Stimulated activated memory B cell treated with anti-CD40 and anti-IgM and Interleukin-4, amounts not matched to agents 10 μg/mL and 1 μg/mL and 100 μg/mL, for 72 hours (primary cell): Measurements from ENCODE around the gene KRT84.
"Not testable (repeated sequence)": the region's sequence is repeated elsewhere in the genome, so short reads cannot be mapped to it uniquely, and the experiment has no call there.

ENCODE experiments used
- ATAC-seq: fragments of 150-1000 bp; cut with Tn5 transposase; 2 replicates; pipeline ENCODE4 v1.10.0; 2021
- H3K27ac Mint-ChIP-seq: one replicate; pipeline ENCODE4 v1.8.0; 2022; ENCODE audit warnings: mild to moderate bottlenecking, mixed read lengths
- H3K27me3 Mint-ChIP-seq: one replicate; pipeline ENCODE4 v1.8.0; 2022; ENCODE audit warnings: mixed read lengths
- H3K36me3 Mint-ChIP-seq: one replicate; pipeline ENCODE4 v1.8.0; 2022; ENCODE audit warnings: mixed read lengths
- H3K4me1 Mint-ChIP-seq: one replicate; pipeline ENCODE4 v1.8.0; 2022; ENCODE audit warnings: mixed read lengths
- H3K4me3 Mint-ChIP-seq: one replicate; pipeline ENCODE4 v1.8.0; 2022; ENCODE audit warnings: mild to moderate bottlenecking, moderate library complexity, mixed read lengths
- H3K9me3 Mint-ChIP-seq: one replicate; pipeline ENCODE4 v1.8.0; 2022; ENCODE audit warnings: mixed read lengths

Gene KRT84

GRCh38 chr12:52351196-52352059 is 34.0 kb downstream of the KRT84 start:
- no peak overlapping the region for H3K4me3 Mint-ChIP-seq
- H3K36me3 Mint-ChIP-seq: no peaks in the 10 kb centered on the region
- H3K27me3 Mint-ChIP-seq: peaks cover 17% of the 10 kb centered on the region
- H3K9me3 Mint-ChIP-seq: no peaks in the 10 kb centered on the region
- no peak for ATAC-seq
- H3K27ac Mint-ChIP-seq: no peak overlapping the region
- peaks cover 6% of the 10 kb centered on the region for H3K4me1 Mint-ChIP-seq

DNA sequence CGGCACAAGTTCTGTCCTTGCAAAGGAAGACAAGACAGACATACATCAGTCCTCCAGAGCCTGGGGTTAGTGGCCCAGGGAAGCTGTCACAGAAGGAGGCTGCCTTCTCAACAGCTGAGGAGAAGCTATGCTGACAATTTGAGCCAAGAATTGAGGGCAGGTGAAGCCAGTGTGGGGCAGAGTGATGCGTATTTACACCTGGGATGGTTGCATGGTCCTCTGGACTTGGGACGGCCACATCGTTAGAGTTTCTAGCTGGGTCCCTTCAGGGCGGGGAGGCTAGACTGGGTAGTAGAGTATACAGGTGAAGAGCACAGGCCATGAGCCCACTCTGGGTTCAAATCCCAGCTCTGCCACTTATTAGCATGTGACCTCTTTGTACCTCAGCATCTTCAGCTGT is 34.7 kb downstream of the KRT84 start:
- H3K9me3 Mint-ChIP-seq: no peaks in the 10 kb centered on the region
- peaks cover 17% of the 10 kb centered on the region for H3K27me3 Mint-ChIP-seq
- no peak overlapping the region for H3K4me3 Mint-ChIP-seq

GRCh38 chr12:52350021-52350620 is 35.3 kb downstream of the KRT84 start:
- H3K9me3 Mint-ChIP-seq: no peaks in the 10 kb centered on the region
- ATAC-seq: no peak
- no peaks in the 10 kb centered on the region for H3K36me3 Mint-ChIP-seq
- H3K27me3 Mint-ChIP-seq: peaks cover 17% of the 10 kb centered on the region
- H3K4me3 Mint-ChIP-seq: no peak overlapping the region
- peaks cover 6% of the 10 kb centered on the region for H3K4me1 Mint-ChIP-seq
- no peak overlapping the region for H3K27ac Mint-ChIP-seq

More for the DNA sequence above, 34.7 kb downstream of the KRT84 start:
- H3K27ac Mint-ChIP-seq: no peak overlapping the region
- no peaks in the 10 kb centered on the region for H3K36me3 Mint-ChIP-seq
- H3K4me1 Mint-ChIP-seq: peaks cover 6% of the 10 kb centered on the region
- no peak for ATAC-seq

GRCh38 chr12:52349196-52349595 is 36.3 kb downstream of the KRT84 start:
- Mint-ChIP-seq H3K36me3 (no peaks in the 10 kb centered on the region), H3K4me3 (no peak overlapping the region), H3K27ac (no peak overlapping the region), H3K27me3 (peaks cover 24% of the 10 kb centered on the region), H3K9me3 (no peaks in the 10 kb centered on the region), H3K4me1 (peaks cover 6% of the 10 kb centered on the region)
- ATAC-seq: no peak

DNA sequence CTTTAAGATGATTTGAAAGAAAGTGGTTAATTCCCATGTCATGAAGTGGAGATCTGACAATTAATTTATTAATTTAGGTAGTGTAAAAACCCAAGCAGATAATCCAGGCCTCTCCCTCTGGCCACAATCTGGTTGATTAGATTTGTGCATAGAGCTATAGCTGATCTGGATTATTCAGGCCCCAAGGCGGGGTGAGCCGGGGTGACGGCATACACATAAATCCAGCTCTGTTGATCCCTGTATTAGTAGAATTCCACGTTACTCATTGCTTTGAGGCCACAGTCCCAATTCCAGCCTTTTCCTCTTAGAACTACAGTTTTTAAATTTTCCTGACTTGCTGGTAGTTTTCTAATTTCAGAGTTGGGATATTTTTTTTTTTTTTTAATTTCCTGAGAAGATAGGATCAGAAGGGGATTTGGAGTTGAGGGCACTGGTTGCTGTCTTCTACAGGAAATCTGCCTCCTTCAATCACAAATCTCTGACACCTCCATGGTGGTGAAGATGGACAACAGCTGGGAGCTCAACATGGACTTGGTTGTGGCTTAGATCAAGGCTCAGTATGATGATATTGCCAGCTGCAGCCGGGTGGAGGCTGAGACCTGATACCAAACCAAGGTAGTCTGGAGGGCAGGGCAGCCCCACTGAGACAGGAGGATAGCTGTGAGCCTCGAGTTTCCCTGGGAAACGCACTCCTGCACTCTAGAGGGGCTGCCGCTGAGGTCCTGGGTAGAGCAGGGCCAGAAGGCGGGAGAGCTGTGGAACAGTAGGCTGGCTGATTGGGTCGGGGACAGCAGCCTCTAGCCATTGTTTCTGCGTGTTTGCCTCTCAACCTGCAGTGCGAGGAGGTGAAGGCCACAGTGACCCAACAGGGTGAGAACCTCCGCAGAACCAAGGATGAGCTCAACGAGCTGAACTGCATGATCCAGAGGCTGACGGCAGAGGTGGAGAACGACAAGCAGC is 37.6 kb downstream of the KRT84 start:
- Mint-ChIP-seq H3K27me3 (peaks cover 31% of the 10 kb centered on the region), H3K27ac (no peak overlapping the region), H3K4me3 (no peak overlapping the region), H3K4me1 (peaks cover 6% of the 10 kb centered on the region), H3K9me3 (no peaks in the 10 kb centered on the region), H3K36me3 (no peaks in the 10 kb centered on the region)
- no peak for ATAC-seq

GRCh38 chr12:52347016-52347415 is 38.4 kb downstream of the KRT84 start:
- Mint-ChIP-seq H3K27ac (no peak overlapping the region), H3K9me3 (no peaks in the 10 kb centered on the region), H3K4me1 (peaks cover 6% of the 10 kb centered on the region), H3K36me3 (no peaks in the 10 kb centered on the region), H3K4me3 (no peak overlapping the region), H3K27me3 (peaks cover 30% of the 10 kb centered on the region)
- no peak for ATAC-seq

- H3K4me1 Mint-ChIP-seq: peaks cover 2% of the 10 kb centered on the region
- no peak overlapping the region for H3K4me3 Mint-ChIP-seq
- H3K27ac Mint-ChIP-seq: no peak overlapping the region
- peaks cover 34% of the 10 kb centered on the region for H3K27me3 Mint-ChIP-seq
- H3K9me3 Mint-ChIP-seq: no peaks in the 10 kb centered on the region
- H3K36me3 Mint-ChIP-seq: no peaks in the 10 kb centered on the region
- no peak for ATAC-seq
Measured at GRCh38 chr12:52346593-52346992, 38.9 kb downstream of the KRT84 start.

DNA sequence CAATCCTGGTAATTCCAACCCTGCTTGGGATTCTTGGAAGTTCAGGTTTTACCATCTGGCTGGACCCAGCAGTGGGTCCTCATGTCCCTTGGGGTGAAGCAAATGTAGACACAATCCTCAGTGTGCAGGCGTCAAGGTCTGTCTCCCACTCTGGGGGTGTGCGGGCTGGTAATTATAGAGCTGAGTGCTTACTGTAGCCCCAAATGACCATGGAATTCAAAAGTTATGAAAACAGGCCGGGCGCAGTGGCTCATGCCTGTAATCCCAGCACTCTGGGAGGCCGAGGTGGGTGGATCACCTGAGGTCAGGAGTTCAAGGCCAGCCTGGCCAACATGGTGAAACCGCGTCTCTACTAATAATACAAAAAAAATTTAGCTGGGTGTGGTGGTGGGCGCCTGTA is 40.4 kb downstream of the KRT84 start:
- H3K4me1 Mint-ChIP-seq, H3K4me3 Mint-ChIP-seq, H3K9me3 Mint-ChIP-seq, H3K36me3 Mint-ChIP-seq, ATAC-seq, H3K27ac Mint-ChIP-seq: not testable (repeated sequence)
- peaks cover 37% of the 10 kb centered on the region for H3K27me3 Mint-ChIP-seq

- H3K4me3 Mint-ChIP-seq: no peak overlapping the region
- H3K36me3 Mint-ChIP-seq: no peaks in the 10 kb centered on the region
- no peaks in the 10 kb centered on the region for H3K9me3 Mint-ChIP-seq
- H3K27me3 Mint-ChIP-seq: peaks cover 45% of the 10 kb centered on the region
- no peak overlapping the region for H3K27ac Mint-ChIP-seq
- ATAC-seq: no peak
- no peaks in the 10 kb centered on the region for H3K4me1 Mint-ChIP-seq
Measured at GRCh38 chr12:52344111-52344510, 41.3 kb downstream of the KRT84 start.

DNA sequence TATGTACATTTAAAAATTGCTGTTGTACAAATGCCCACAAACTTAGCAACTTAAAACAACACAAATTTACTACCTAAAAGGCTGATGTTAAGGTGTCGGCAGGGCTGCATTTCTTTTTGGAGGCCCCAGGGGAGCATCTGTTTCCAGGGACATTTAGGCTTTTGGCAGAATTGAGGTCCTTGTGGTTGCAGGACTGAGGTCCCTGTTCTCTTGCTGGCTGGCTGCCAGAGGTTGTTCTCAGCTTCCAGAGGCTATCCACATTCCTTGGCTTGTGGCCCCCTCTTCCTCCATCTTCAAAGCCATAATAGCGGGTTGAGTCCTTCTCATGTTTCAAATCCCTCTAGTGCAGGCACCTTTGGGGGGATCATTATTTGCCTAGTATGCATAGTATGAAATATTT is 41.9 kb downstream of the KRT84 start:
- Mint-ChIP-seq H3K27ac (no peak overlapping the region), H3K4me3 (no peak overlapping the region), H3K36me3 (no peaks in the 10 kb centered on the region), H3K9me3 (no peaks in the 10 kb centered on the region), H3K4me1 (no peaks in the 10 kb centered on the region), H3K27me3 (peaks cover 50% of the 10 kb centered on the region)
- ATAC-seq: no peak

GRCh38 chr12:52342781-52343490 is 42.5 kb downstream of the KRT84 start:
- no peak overlapping the region for H3K27ac Mint-ChIP-seq
- H3K9me3 Mint-ChIP-seq: no peaks in the 10 kb centered on the region
- peaks cover 52% of the 10 kb centered on the region for H3K27me3 Mint-ChIP-seq
- H3K36me3 Mint-ChIP-seq: no peaks in the 10 kb centered on the region
- no peak overlapping the region for H3K4me3 Mint-ChIP-seq
- ATAC-seq: no peak
- H3K4me1 Mint-ChIP-seq: no peaks in the 10 kb centered on the region

GRCh38 chr12:52341066-52341580 is 44.3 kb downstream of the KRT84 start:
- Mint-ChIP-seq H3K36me3 (no peaks in the 10 kb centered on the region), H3K27ac (no peak overlapping the region), H3K27me3 (peaks cover 52% of the 10 kb centered on the region), H3K4me3 (no peak overlapping the region), H3K9me3 (peaks cover 5% of the 10 kb centered on the region), H3K4me1 (no peaks in the 10 kb centered on the region)
- ATAC-seq: peak; percentile 9

DNA sequence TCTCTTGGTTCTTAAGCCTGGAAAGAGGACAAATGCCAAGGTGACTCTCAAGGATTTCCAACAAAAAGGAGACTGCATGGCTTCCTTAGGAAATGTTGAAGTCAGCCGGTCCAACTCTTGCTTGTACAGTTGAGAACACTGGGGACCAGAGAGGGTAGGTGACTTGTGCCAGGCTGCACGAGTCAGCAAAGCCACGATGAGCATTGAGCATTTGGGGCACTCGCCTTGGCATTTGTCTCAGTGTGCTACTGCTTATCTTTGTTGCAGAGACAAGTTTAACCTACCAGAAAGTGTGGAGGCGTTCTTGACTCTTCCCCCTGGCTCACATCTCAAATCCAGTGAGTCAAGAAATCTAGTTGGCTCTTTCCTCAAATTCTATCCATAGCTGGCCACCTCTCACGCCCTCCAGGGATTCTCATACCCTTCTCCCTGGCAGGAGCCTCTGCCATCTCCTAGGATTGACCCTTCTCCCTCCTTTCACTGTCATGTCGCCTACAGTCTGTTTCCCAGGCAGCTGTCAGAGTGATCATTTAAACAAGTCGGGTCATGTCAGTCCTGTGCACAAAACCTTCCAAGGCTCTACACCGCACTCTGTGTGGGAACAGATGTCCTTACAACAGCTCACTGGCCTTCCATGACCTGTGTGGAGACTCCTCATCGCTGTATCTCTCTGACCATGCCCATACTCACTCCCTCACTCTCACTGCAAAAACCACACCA is 47.1 kb downstream of the KRT84 start:
- ATAC-seq: no peak
- Mint-ChIP-seq H3K27ac (no peak overlapping the region), H3K36me3 (no peaks in the 10 kb centered on the region), H3K4me1 (no peaks in the 10 kb centered on the region), H3K9me3 (peaks cover 5% of the 10 kb centered on the region), H3K27me3 (peaks cover 47% of the 10 kb centered on the region), H3K4me3 (no peak overlapping the region)

- Mint-ChIP-seq H3K36me3 (no peaks in the 10 kb centered on the region), H3K4me1 (no peaks in the 10 kb centered on the region), H3K27me3 (peaks cover 41% of the 10 kb centered on the region), H3K4me3 (no peak overlapping the region), H3K9me3 (peaks cover 5% of the 10 kb centered on the region), H3K27ac (no peak overlapping the region)
- no peak for ATAC-seq
Measured at GRCh38 chr12:52337054-52337453, 48.4 kb downstream of the KRT84 start.
